Activated T-cell treated with anti-CD3 and anti-CD28 coated beads, Interleukin-2, amount 50 U/mL, for 24 hours (primary cell): ENCODE data around the gene IGFBP4.
"Not testable (repeated sequence)": the region's sequence is repeated elsewhere in the genome, so short reads cannot be mapped to it uniquely, and the experiment has no call there.

ENCODE experiments used
- DNase-seq: peaks from one replicate; pipeline ENCODE4 v3.0.0-alpha.2; 2020
- H3K27ac Mint-ChIP-seq: 2 replicates; pipeline ENCODE4 v1.8.0; 2020; ENCODE audit warnings: mild to moderate bottlenecking, mixed read lengths
- H3K27me3 Mint-ChIP-seq: 2 replicates; pipeline ENCODE4 v1.8.0; 2020; ENCODE audit warnings: mixed read lengths
- H3K36me3 Mint-ChIP-seq: 2 replicates; pipeline ENCODE4 v1.8.0; 2020; ENCODE audit warnings: low read depth, mixed read lengths
- H3K4me1 Mint-ChIP-seq: 2 replicates; pipeline ENCODE4 v1.8.0; 2020; ENCODE audit warnings: low read depth, mixed read lengths
- H3K4me3 Mint-ChIP-seq: 2 replicates; pipeline ENCODE4 v1.8.0; 2020; ENCODE audit warnings: mild to moderate bottlenecking, moderate library complexity, mixed read lengths
- H3K9me3 Mint-ChIP-seq: 2 replicates; pipeline ENCODE4 v1.8.0; 2020; ENCODE audit warnings: mixed read lengths

Gene IGFBP4

DNA sequence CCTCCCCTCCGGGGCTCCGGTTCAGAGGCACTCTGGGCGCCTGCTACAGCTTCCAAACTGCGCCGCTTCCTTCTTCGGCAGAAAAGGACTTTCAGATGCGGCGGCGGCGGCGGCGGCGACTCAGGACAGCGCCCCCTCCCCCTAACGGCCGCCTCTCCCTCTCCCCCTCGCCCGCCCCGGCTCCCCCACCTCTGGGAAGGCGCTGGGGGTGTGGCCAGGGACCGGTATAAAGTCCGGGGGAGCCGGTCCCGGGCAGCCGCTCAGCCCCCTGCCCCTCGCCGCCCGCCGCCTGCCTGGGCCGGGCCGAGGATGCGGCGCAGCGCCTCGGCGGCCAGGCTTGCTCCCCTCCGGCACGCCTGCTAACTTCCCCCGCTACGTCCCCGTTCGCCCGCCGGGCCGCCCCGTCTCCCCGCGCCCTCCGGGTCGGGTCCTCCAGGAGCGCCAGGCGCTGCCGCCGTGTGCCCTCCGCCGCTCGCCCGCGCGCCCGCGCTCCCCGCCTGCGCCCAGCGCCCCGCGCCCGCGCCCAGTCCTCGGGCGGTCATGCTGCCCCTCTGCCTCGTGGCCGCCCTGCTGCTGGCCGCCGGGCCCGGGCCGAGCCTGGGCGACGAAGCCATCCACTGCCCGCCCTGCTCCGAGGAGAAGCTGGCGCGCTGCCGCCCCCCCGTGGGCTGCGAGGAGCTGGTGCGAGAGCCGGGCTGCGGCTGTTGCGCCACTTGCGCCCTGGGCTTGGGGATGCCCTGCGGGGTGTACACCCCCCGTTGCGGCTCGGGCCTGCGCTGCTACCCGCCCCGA, at the start of gene IGFBP4:
TSS of gene IGFBP4 (plus strand) at position 255 of the 792 bp plus-strand sequence. CDS start at position 541, 286 bp downstream.
- Mint-ChIP-seq H3K27ac (peak within 1 kb of the TSS; percentile 87), H3K4me3 (peak within 1 kb of the TSS; percentile 63), H3K4me1 (peaks cover 36% of the 10 kb centered on the region), H3K27me3 (peaks cover 4% of the 10 kb centered on the region), H3K9me3 (no peaks in the 10 kb centered on the region), H3K36me3 (no peaks in the 10 kb centered on the region)
- peak; percentile 82 for DNase-seq

- Mint-ChIP-seq H3K9me3 (no peaks in the 10 kb centered on the region), H3K27me3 (no peaks in the 10 kb centered on the region), H3K36me3 (peaks cover 94% of the 10 kb centered on the region)
Observed at GRCh38 chr17:40399185-40399584, 44.1 kb upstream of the IGFBP4 start.

GRCh38 chr17:40402668-40403067, 40.6 kb upstream of the IGFBP4 start:
- Mint-ChIP-seq H3K4me3 (no peak overlapping the region), H3K36me3 (peaks cover 97% of the 10 kb centered on the region)

More at GRCh38 chr17:40399185-40399584, 44.1 kb upstream of the IGFBP4 start:
- Mint-ChIP-seq H3K4me3 (no peak overlapping the region), H3K27ac (peak overlapping the region; percentile 51), H3K4me1 (peaks cover 20% of the 10 kb centered on the region)
- no peak for DNase-seq

DNA sequence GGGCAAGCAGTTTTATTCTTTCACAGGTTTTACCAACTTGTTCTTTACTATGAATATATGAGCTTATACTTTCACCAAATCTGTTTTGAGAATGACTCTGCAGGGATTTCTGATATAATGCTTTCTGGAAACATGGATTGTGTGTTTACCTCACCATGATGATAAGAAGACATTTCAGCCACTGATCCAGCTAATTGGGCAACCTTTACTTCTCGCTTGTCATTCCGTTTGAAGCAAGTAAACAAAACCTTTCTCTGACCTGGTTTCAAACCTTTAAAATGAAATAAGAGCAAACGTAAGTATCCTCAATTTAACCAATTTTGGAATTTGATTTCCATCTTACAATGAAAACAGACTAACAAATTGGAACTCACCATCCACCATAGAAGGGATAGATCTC, 39.2 kb upstream of the IGFBP4 start:
- DNase-seq = no peak
- H3K36me3 Mint-ChIP-seq = peaks cover 91% of the 10 kb centered on the region
- peaks cover 21% of the 10 kb centered on the region for H3K4me1 Mint-ChIP-seq
- no peaks in the 10 kb centered on the region for H3K27me3 Mint-ChIP-seq
- H3K4me3 Mint-ChIP-seq = no peak overlapping the region
- H3K9me3 Mint-ChIP-seq = no peaks in the 10 kb centered on the region
- no peak overlapping the region for H3K27ac Mint-ChIP-seq

More at GRCh38 chr17:40402668-40403067, 40.6 kb upstream of the IGFBP4 start:
- DNase-seq = no peak
- Mint-ChIP-seq H3K27ac (peak overlapping the region; percentile 11), H3K4me1 (peaks cover 21% of the 10 kb centered on the region), H3K27me3 (no peaks in the 10 kb centered on the region), H3K9me3 (no peaks in the 10 kb centered on the region)

- no peak overlapping the region for H3K27ac Mint-ChIP-seq
- H3K36me3 Mint-ChIP-seq = peaks cover 89% of the 10 kb centered on the region
- H3K27me3 Mint-ChIP-seq = no peaks in the 10 kb centered on the region
Observed at GRCh38 chr17:40407460-40407859, 35.8 kb upstream of the IGFBP4 start.

GRCh38 chr17:40409540-40409939, 33.7 kb upstream of the IGFBP4 start:
- H3K36me3 Mint-ChIP-seq = peaks cover 88% of the 10 kb centered on the region
- H3K9me3 Mint-ChIP-seq, H3K4me1 Mint-ChIP-seq, H3K27ac Mint-ChIP-seq, H3K27me3 Mint-ChIP-seq, H3K4me3 Mint-ChIP-seq, DNase-seq: not testable (repeated sequence)

More at GRCh38 chr17:40407460-40407859, 35.8 kb upstream of the IGFBP4 start:
- Mint-ChIP-seq H3K4me1 (peaks cover 15% of the 10 kb centered on the region), H3K9me3 (no peaks in the 10 kb centered on the region), H3K4me3 (no peak overlapping the region)
- DNase-seq = no peak

DNA sequence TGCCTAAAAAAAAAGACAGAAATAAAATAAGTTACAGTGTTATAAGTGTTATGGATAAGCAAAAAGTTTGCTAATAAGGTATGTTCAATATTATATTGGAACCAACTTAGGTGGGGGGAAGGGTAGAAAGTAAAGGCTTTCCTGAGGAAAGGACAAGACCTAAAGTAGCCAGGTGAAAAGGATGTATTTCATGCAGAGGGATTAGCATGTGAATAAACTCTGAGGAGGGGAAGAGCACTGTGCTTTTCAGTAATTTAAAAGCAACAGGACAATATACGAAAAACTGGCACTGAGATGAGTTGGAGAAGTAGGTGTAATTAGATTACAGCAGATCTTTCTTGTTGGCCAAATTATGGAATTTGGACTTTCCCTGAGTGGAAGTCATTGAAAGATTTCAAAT, 33.2 kb upstream of the IGFBP4 start:
- no peak for DNase-seq
- H3K27me3 Mint-ChIP-seq = no peaks in the 10 kb centered on the region
- no peak overlapping the region for H3K4me3 Mint-ChIP-seq
- H3K4me1 Mint-ChIP-seq = no peaks in the 10 kb centered on the region
- H3K36me3 Mint-ChIP-seq = peaks cover 85% of the 10 kb centered on the region
- H3K9me3 Mint-ChIP-seq = no peaks in the 10 kb centered on the region
- H3K27ac Mint-ChIP-seq = no peak overlapping the region

DNA sequence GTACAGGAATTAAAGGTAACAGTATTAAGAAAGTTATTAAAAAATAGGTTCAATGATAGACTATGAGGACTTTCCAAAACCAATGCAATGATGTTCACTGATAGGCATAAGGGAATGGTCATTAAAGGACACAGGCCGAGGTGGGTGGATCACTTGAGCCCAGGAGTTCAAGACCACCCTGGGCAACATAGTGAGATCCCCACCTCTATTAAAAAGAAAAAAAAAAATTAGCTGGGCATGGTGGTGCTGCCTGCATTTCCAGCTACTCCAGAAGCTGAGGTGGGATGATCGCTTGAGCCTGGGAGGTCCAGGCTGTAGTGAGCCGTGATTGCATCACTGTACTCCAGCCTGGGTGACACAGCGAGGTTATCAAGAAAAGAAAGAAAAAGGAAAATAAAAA, 31.4 kb upstream of the IGFBP4 start:
- peaks cover 12% of the 10 kb centered on the region for H3K4me1 Mint-ChIP-seq
- H3K36me3 Mint-ChIP-seq = peaks cover 86% of the 10 kb centered on the region

DNA sequence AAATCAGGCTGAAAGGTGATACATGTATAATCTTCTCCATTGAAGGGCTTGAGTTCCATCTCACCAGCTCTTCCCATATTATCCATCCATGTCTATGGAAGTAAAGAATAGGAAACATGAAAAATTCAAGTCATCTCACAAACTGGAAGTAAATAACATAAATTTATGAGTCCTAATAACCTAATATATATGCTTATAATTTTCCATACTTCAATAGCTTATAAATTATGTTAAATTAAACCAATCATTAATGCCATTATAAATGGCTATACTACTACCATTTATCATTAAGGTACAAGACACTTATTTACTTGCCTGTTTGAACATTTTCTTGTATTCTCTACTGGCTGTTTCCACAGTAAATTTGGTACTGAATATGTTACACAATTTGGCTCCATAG, 30.4 kb upstream of the IGFBP4 start:
- Mint-ChIP-seq H3K27ac (no peak overlapping the region), H3K36me3 (peaks cover 85% of the 10 kb centered on the region), H3K9me3 (no peaks in the 10 kb centered on the region), H3K27me3 (peaks cover 4% of the 10 kb centered on the region), H3K4me3 (no peak overlapping the region), H3K4me1 (peaks cover 13% of the 10 kb centered on the region)
- DNase-seq = no peak

More for the DNA sequence above, 31.4 kb upstream of the IGFBP4 start:
- no peaks in the 10 kb centered on the region for H3K9me3 Mint-ChIP-seq
- H3K27ac Mint-ChIP-seq = no peak overlapping the region
- peaks cover 3% of the 10 kb centered on the region for H3K27me3 Mint-ChIP-seq
- no peak for DNase-seq
- H3K4me3 Mint-ChIP-seq = no peak overlapping the region

- peaks cover 26% of the 10 kb centered on the region for H3K4me1 Mint-ChIP-seq
- H3K27me3 Mint-ChIP-seq, DNase-seq, H3K9me3 Mint-ChIP-seq, H3K4me3 Mint-ChIP-seq, H3K27ac Mint-ChIP-seq: not testable (repeated sequence)
- H3K36me3 Mint-ChIP-seq = peaks cover 79% of the 10 kb centered on the region
Observed at GRCh38 chr17:40414312-40414711, 28.9 kb upstream of the IGFBP4 start.

- Mint-ChIP-seq H3K4me1 (peaks cover 32% of the 10 kb centered on the region), H3K9me3 (no peaks in the 10 kb centered on the region), H3K27ac (no peak overlapping the region), H3K36me3 (peaks cover 68% of the 10 kb centered on the region), H3K4me3 (peak overlapping the region; percentile 44), H3K27me3 (peaks cover 4% of the 10 kb centered on the region)
- DNase-seq = no peak
Observed at GRCh38 chr17:40415390-40415789, 27.9 kb upstream of the IGFBP4 start.

DNA sequence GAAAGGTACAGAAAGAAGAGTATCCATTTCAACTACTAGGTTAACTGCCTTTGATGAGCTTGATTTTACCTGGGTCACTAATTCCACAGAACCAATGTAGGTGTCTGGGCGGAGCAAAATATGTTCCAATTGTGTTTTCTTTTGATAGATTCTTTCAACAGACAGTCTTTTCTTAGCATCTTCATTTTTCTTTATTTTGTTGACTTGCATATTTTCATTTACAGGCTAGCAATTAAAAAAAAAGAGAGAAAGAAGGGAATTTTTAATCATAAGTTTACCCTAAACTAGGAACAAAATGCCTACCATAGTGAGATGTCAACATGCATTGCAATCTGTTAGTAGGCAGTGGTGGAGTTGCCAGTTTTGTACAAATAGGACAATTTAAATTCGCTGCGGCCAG, 26.6 kb upstream of the IGFBP4 start:
- peak overlapping the region; percentile 93 for H3K27ac Mint-ChIP-seq
- H3K27me3 Mint-ChIP-seq = peaks cover 4% of the 10 kb centered on the region
- peaks cover 32% of the 10 kb centered on the region for H3K4me1 Mint-ChIP-seq
- H3K36me3 Mint-ChIP-seq = peaks cover 56% of the 10 kb centered on the region
- no peaks in the 10 kb centered on the region for H3K9me3 Mint-ChIP-seq
- peak overlapping the region; percentile 99 for H3K4me3 Mint-ChIP-seq
- DNase-seq = no peak

DNA sequence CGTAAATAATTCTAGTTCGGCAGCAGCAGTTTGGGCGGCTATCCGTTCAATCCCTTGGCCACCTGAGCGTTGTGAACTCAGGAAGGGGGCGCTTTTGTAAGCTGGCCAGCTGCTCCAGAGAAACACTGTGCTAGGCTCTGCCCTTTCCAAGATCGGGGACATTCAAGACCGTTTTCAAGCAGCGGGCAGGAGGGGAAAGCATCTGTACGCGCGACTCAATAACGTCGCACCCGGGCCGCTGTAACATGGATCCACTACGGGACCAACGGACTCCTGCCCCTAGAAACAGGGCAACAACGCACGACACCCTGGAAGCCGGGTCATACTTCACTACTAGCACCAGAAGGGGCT, 26.0 kb upstream of the IGFBP4 start:
- H3K9me3 Mint-ChIP-seq = no peaks in the 10 kb centered on the region
- H3K36me3 Mint-ChIP-seq = peaks cover 51% of the 10 kb centered on the region
- no peak for DNase-seq
- peak overlapping the region; percentile 99 for H3K4me3 Mint-ChIP-seq
- peaks cover 32% of the 10 kb centered on the region for H3K4me1 Mint-ChIP-seq
- peaks cover 4% of the 10 kb centered on the region for H3K27me3 Mint-ChIP-seq
- peak overlapping the region; percentile 93 for H3K27ac Mint-ChIP-seq

DNA sequence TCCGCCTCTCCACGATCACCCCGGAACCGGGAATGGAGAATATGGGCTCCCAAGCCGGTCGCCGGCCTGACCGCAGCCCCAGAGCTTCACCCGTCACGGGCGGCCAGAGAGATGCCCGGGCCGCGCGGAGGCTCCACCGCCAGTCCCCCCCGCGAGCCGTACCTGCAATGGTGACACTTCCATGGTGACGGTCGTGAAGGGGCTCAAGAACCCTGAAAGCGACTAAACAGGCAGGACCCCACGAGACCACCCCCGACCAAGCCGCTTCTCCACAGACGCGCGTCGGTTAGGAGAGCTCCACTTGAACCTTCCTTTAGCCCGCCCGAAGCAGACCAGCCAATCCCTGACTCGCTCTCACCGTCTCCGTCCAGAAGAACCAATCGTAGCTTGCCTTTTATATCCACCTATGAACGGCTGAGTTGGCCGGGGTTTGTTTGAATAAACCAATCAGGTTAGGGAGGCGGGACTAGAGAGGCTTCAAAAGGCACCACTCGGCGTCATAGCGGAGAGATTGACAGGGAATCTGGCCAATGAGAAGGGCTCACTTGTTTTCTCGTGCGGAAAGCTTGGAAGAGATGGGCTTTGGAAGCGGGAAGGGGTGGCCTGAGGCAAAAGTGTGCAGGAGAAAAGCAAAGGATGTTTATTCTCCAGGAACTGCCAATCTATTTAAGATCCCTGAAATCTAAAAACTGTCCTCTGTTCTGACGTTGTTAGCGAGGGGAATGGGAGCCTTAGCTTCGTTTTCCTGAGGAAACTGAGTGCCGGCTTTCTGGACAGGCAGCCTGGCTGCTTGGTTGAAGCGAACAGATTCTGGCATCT, 25.4 kb upstream of the IGFBP4 start, which contains the start of gene TOP2A:
TSS of gene TOP2A (minus strand) at position 288 of the 819 bp plus-strand sequence. CDS start at position 183, 105 bp downstream.
- H3K4me3 Mint-ChIP-seq = peak within 1 kb of the TSS; percentile 99
- no peaks in the 10 kb centered on the region for H3K9me3 Mint-ChIP-seq
- H3K27ac Mint-ChIP-seq = peak within 1 kb of the TSS; percentile 93
- peaks cover 45% of the 10 kb centered on the region for H3K36me3 Mint-ChIP-seq
- peak; percentile 99 for DNase-seq
- H3K4me1 Mint-ChIP-seq = peaks cover 32% of the 10 kb centered on the region
- H3K27me3 Mint-ChIP-seq = peaks cover 4% of the 10 kb centered on the region

DNA sequence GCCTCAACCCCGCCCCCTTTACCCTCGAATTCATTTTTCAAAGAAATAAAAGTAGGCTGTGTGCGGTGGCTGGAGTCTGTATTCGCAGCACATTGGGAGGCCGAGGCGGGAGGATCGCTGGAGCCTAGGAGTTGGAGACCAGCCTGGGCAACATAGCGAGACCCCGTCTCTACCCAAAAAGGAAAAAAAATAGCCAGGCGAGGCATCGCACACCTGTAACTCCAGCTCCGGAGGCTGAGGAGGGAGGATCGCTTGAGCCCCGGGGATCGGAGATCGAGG, 24.9 kb upstream of the IGFBP4 start:
- DNase-seq = no peak
- peaks cover 32% of the 10 kb centered on the region for H3K4me1 Mint-ChIP-seq
- H3K4me3 Mint-ChIP-seq = peak overlapping the region; percentile 99
- H3K9me3 Mint-ChIP-seq = no peaks in the 10 kb centered on the region
- peaks cover 39% of the 10 kb centered on the region for H3K36me3 Mint-ChIP-seq
- peaks cover 4% of the 10 kb centered on the region for H3K27me3 Mint-ChIP-seq
- peak overlapping the region; percentile 93 for H3K27ac Mint-ChIP-seq
